HepG2 (cell line): ENCODE data around the gene GPR89A. TPM values are rescaled to one million over a fixed set of nuclear protein-coding genes. Genes with fewer than 3 reads are reported as not detected.

Source experiments
- CBFB ChIP-seq: sonication (generic); formaldehyde crosslinking; IDR thresholded peaks from 2 replicates; pipeline ENCODE4 v1.4.0; 2020; ENCODE audit warnings: missing genetic modification reagents
- EEA1 ChIP-seq: sonication (generic); formaldehyde crosslinking; IDR thresholded peaks from 2 replicates; pipeline ENCODE4 v1.5.1; 2020; ENCODE audit warnings: mild to moderate bottlenecking, missing genetic modification reagents, borderline replicate concordance
- GABPB1 ChIP-seq: IDR thresholded peaks from 2 replicates; pipeline ENCODE4 v1.6.1; 2016; ENCODE audit warnings: mild to moderate bottlenecking, missing genetic modification reagents, moderate library complexity, missing compliant biosample characterization
- REL ChIP-seq: sonication (generic); formaldehyde crosslinking; conservative IDR thresholded peaks from 2 replicates; pipeline ENCODE4 v1.8.0; 2022; ENCODE audit warnings: mild to moderate bottlenecking, missing genetic modification reagents, moderate library complexity
- ZNF264 ChIP-seq: sonication (generic); formaldehyde crosslinking; IDR thresholded peaks from 2 replicates; pipeline ENCODE4 v1.4.0; 2020; ENCODE audit warnings: missing genetic modification reagents
- ZNF441 ChIP-seq: sonication (generic); formaldehyde crosslinking; IDR thresholded peaks from 2 replicates; pipeline ENCODE4 v1.7.0; 2021; ENCODE audit warnings: missing genetic modification reagents, borderline replicate concordance
- ZSCAN30 ChIP-seq: sonication (generic); formaldehyde crosslinking; IDR thresholded peaks from 2 replicates; pipeline ENCODE4 v1.5.0; 2020; ENCODE audit warnings: mild to moderate bottlenecking, missing genetic modification reagents
- polyA plus RNA-seq, 8 experiments: library from polyadenylated mRNA; depleted of rRNA in 3 of 8; stranded (reverse) in 7 of 8; unstranded in 1 of 8; fragments of >200 nt; fragmentation: Illumina TruSeq in 4 of 8; extraction: Trizol in 4 of 8; gene quantifications; 2 replicates each; pipeline versions ENCODE4 v1.2.1 to v1.2.3, GENCODE V29; 2011 to 2016; ENCODE audit warnings: low read depth in 4 of 8, missing spikeins in 1 of 8, mixed read lengths in 1 of 8; ENCODE audit not compliant: insufficient read depth in 1 of 8
- total RNA-seq, 5 experiments: library from RNA; depleted of rRNA; stranded (reverse); fragments of >200 nt; fragmentation: Illumina TruSeq; extraction: Trizol; gene quantifications; 2 replicates each; pipeline ENCODE4 v1.2.3, GENCODE V29; 2016; ENCODE audit warnings: low read depth in 1 of 5
- TF ChIP-seq, protein P1 (sequence below): sonication (generic); formaldehyde crosslinking; IDR thresholded peaks from 2 replicates; pipeline ENCODE4 v1.9.0; 2021; ENCODE audit warnings: missing genetic modification reagents, mild to moderate bottlenecking, borderline replicate concordance
- TF ChIP-seq, protein P2 (sequence below): sonication (generic); formaldehyde crosslinking; IDR thresholded peaks from 2 replicates; pipeline ENCODE4 v1.5.0; 2020; ENCODE audit warnings: mild to moderate bottlenecking, missing genetic modification reagents, borderline replicate concordance
- TF ChIP-seq, protein P3 (sequence below): sonication (generic); formaldehyde crosslinking; IDR thresholded peaks from 2 replicates; pipeline ENCODE4 v1.8.0; 2022; ENCODE audit warnings: missing genetic modification reagents, mild to moderate bottlenecking, moderate library complexity, borderline replicate concordance
- TF ChIP-seq, protein P4 (sequence below): sonication (generic); formaldehyde crosslinking; IDR thresholded peaks from 2 replicates; pipeline ENCODE4 v1.9.0; 2022; ENCODE audit warnings: missing genetic modification reagents, mild to moderate bottlenecking, borderline replicate concordance

GPR89A gene
- total and polyA plus RNA-seq, 2 of the 13 experiments (the other 11 are each of a cell fraction or from before 2014, with no cell fraction given), result 23.4 to 32.6 TPM

DNA sequence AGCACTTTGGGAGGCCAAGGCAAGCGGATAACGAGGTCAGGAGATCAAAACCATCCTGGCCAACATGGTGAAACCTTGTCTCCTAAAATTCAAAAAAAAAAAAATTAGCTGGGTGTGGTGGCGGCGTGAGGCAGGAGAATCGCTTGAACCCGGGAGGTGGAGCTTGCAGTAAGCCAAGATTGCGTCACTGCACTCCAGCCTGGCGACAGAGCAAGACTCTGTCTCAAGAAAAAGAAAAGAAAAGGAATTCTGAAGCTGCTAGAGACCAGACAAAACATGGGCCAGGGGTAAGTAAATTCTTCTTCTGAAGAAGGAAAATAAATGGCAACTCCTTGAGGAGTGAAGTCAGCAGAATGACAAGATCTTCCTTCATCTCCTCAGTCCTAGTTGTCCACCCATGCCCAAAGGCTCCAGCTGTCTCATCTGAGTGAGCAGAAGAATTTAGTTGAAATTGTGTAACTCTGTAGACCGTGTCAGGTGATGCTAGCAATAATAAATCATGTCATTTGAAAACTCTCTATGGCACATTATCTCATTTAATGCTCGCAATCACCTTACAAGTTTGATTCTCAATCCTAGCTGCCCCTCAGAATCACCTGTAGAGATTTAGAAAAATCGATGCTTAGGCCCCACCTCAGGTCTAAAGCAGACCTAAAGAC, 85.1 kb downstream of the GPR89A start (continued):
- TF ChIP-seq, protein P1, sequence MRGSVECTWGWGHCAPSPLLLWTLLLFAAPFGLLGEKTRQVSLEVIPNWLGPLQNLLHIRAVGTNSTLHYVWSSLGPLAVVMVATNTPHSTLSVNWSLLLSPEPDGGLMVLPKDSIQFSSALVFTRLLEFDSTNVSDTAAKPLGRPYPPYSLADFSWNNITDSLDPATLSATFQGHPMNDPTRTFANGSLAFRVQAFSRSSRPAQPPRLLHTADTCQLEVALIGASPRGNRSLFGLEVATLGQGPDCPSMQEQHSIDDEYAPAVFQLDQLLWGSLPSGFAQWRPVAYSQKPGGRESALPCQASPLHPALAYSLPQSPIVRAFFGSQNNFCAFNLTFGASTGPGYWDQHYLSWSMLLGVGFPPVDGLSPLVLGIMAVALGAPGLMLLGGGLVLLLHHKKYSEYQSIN, result no peak
- TF ChIP-seq ZNF264 (CRISPR knock-in tag), result no peak
- TF ChIP-seq, protein P2, sequence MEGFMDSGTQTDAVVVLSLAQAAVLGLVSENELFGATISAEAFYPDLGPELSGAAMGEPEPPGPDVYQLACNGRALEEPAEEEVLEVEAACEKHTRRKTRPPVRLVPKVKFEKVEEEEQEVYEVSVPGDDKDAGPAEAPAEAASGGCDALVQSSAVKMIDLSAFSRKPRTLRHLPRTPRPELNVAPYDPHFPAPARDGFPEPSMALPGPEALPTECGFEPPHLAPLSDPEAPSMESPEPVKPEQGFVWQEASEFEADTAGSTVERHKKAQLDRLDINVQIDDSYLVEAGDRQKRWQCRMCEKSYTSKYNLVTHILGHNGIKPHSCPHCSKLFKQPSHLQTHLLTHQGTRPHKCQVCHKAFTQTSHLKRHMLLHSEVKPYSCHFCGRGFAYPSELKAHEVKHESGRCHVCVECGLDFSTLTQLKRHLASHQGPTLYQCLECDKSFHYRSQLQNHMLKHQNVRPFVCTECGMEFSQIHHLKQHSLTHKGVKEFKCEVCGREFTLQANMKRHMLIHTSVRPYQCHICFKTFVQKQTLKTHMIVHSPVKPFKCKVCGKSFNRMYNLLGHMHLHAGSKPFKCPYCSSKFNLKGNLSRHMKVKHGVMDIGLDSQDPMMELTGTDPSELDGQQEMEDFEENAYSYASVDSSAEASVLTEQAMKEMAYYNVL (CRISPR knock-in tag), result no peak
- TF ChIP-seq, protein P3, sequence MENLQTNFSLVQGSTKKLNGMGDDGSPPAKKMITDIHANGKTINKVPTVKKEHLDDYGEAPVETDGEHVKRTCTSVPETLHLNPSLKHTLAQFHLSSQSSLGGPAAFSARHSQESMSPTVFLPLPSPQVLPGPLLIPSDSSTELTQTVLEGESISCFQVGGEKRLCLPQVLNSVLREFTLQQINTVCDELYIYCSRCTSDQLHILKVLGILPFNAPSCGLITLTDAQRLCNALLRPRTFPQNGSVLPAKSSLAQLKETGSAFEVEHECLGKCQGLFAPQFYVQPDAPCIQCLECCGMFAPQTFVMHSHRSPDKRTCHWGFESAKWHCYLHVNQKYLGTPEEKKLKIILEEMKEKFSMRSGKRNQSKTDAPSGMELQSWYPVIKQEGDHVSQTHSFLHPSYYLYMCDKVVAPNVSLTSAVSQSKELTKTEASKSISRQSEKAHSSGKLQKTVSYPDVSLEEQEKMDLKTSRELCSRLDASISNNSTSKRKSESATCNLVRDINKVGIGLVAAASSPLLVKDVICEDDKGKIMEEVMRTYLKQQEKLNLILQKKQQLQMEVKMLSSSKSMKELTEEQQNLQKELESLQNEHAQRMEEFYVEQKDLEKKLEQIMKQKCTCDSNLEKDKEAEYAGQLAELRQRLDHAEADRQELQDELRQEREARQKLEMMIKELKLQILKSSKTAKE, result no peak
- no peak for TF ChIP-seq REL (CRISPR knock-in tag)
- no peak for TF ChIP-seq EEA1 (CRISPR knock-in tag)
- TF ChIP-seq, protein P4, sequence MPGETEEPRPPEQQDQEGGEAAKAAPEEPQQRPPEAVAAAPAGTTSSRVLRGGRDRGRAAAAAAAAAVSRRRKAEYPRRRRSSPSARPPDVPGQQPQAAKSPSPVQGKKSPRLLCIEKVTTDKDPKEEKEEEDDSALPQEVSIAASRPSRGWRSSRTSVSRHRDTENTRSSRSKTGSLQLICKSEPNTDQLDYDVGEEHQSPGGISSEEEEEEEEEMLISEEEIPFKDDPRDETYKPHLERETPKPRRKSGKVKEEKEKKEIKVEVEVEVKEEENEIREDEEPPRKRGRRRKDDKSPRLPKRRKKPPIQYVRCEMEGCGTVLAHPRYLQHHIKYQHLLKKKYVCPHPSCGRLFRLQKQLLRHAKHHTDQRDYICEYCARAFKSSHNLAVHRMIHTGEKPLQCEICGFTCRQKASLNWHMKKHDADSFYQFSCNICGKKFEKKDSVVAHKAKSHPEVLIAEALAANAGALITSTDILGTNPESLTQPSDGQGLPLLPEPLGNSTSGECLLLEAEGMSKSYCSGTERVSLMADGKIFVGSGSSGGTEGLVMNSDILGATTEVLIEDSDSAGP, result no peak
- TF ChIP-seq CBFB (CRISPR knock-in tag), result no peak
- TF ChIP-seq ZSCAN30 (CRISPR knock-in tag), result no peak
- no peak for TF ChIP-seq GABPB1 (CRISPR knock-in tag)
- TF ChIP-seq ZNF441, result no peak
- TF ChIP-seq, all 625 proteins: peak for 0
